ENCODE data around the gene COG3. TPM values are rescaled to one million over a fixed set of nuclear protein-coding genes. Genes with fewer than 3 reads are reported as not detected.
A peak's percentile ranks its signal among the peaks of the same experiment; 100 is the strongest.

COG3 gene
- total and polyA plus RNA-seq, 10 of the 15 experiments (the other 5 are each of a cell fraction or from before 2014, with no cell fraction given) = 6.1 to 35.1 (median 22.6) TPM

GRCh38 chr13:45417790-45418534 lies 46.8 kb upstream of the COG3 start, which contains the start of gene SLC25A30 (continued):
- TF ChIP-seq USF1 (IDR thresholded peaks at IDR 0.05; ENCODE audit: borderline replicate concordance, extremely low read length, insufficient read depth, low read depth, low read length) (no peak), PAX8 (IDR thresholded peaks at IDR 0.05) (no peak), SREBF2 (IDR thresholded peaks at IDR 0.05; ENCODE audit: low read length) (no peak), IRF4 (IDR thresholded peaks at IDR 0.05; ENCODE audit: low read depth, low read length) (no peak), MTA3 (IDR thresholded peaks at IDR 0.05; ENCODE audit: borderline replicate concordance, low read length) (no peak), KLF5 (IDR thresholded peaks at IDR 0.05; ENCODE audit: partially characterized antibody) (no peak), TARDBP (IDR thresholded peaks at IDR 0.05; ENCODE audit: borderline replicate concordance) (no peak), BACH1 (IDR thresholded peaks at IDR 0.05; ENCODE audit: borderline replicate concordance) (peak; percentile 65), NFXL1 (IDR thresholded peaks at IDR 0.05; ENCODE audit: borderline replicate concordance) (no peak), BRCA1 (IDR thresholded peaks at IDR 0.05; ENCODE audit: low read depth, low read length) (no peak), ZBTB40 (IDR thresholded peaks at IDR 0.05; ENCODE audit: borderline replicate concordance) (no peak), EP300 (IDR thresholded peaks at IDR 0.05; ENCODE audit: borderline replicate concordance in 1 of 2, control insufficient read depth in 1 of 2, low read depth in 2 of 2, low read length in 2 of 2) (no peak), ZZZ3 (IDR thresholded peaks at IDR 0.05; ENCODE audit: control insufficient read depth, insufficient read length, low read depth) (no peak), RELB (IDR thresholded peaks at IDR 0.05; ENCODE audit: low read depth) (no peak), CBX3 (IDR thresholded peaks at IDR 0.05; ENCODE audit: borderline replicate concordance, low read depth) (no peak), CEBPZ (IDR thresholded peaks at IDR 0.05; ENCODE audit: low read depth, low read length) (no peak), RAD21 (IDR thresholded peaks at IDR 0.05; ENCODE audit: insufficient read depth, low read depth, low read length) (no peak), SMAD5 (IDR thresholded peaks at IDR 0.05; ENCODE audit: low read depth) (no peak), ZNF622 (IDR thresholded peaks at IDR 0.05) (no peak)
- TF ChIP-seq, protein P1, sequence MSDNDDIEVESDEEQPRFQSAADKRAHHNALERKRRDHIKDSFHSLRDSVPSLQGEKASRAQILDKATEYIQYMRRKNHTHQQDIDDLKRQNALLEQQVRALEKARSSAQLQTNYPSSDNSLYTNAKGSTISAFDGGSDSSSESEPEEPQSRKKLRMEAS (IDR thresholded peaks at IDR 0.05; ENCODE audit: low read depth, low read length) = peak; percentile 78; the same call in 1 of the 2 replicates
